Astrocyte (in vitro differentiated cells and primary cell): ENCODE data around the gene LMO7. TPM values are rescaled to one million over a fixed set of nuclear protein-coding genes. Genes with fewer than 3 reads are reported as not detected.

ENCODE experiments used
- DNase-seq: peaks from one replicate; pipeline ENCODE4 v3.0.0-alpha.2; 2010; ENCODE audit warnings: low read depth
- FAIRE-seq: peaks from 2 replicates; lab custom pipeline; 2011; peaks lifted over from hg19 to GRCh38; lab: Jason Lieb, UNC
- H2AFZ ChIP-seq: 2 replicates; pipeline ENCODE4 v1.6.0; 2012; ENCODE audit warnings: low read depth, low read length, inconsistent platforms
- H3K27ac ChIP-seq: 2 replicates; pipeline ENCODE4 v1.5.1; 2011; ENCODE audit warnings: low read depth, low read length, inconsistent platforms
- H3K27me3 ChIP-seq: 2 replicates; pipeline ENCODE4 v1.6.0; 2011; ENCODE audit warnings: low read length, inconsistent platforms; ENCODE audit not compliant: insufficient read depth
- H3K36me3 ChIP-seq: 2 replicates; pipeline ENCODE4 v1.5.1; 2011; ENCODE audit warnings: low read length, inconsistent platforms; ENCODE audit not compliant: insufficient read depth
- H3K4me1 ChIP-seq: 2 replicates; pipeline ENCODE4 v1.5.1; 2011; ENCODE audit warnings: low read length, inconsistent platforms; ENCODE audit not compliant: insufficient read depth
- H3K4me2 ChIP-seq: 2 replicates; pipeline ENCODE4 v1.6.0; 2012; ENCODE audit warnings: low read length, inconsistent platforms
- H3K4me3 ChIP-seq: 2 replicates; pipeline ENCODE4 v1.5.1; 2011; ENCODE audit warnings: low read depth, mild to moderate bottlenecking, low read length, inconsistent platforms; ENCODE audit not compliant: insufficient read depth
- H3K79me2 ChIP-seq: 2 replicates; pipeline ENCODE4 v1.6.0; 2012; ENCODE audit warnings: mild to moderate bottlenecking, low read length, inconsistent platforms; ENCODE audit not compliant: insufficient read depth
- H3K9ac ChIP-seq: 2 replicates; pipeline ENCODE4 v1.6.0; 2012; ENCODE audit warnings: mild to moderate bottlenecking, low read length, inconsistent platforms
- H3K9me3 ChIP-seq: 2 replicates; pipeline ENCODE4 v1.5.1; 2012; ENCODE audit warnings: low read depth, mild to moderate bottlenecking, low read length, inconsistent platforms; ENCODE audit not compliant: insufficient read depth
- H4K20me1 ChIP-seq: 2 replicates; pipeline ENCODE4 v1.6.0; 2012; ENCODE audit warnings: low read length, inconsistent platforms; ENCODE audit not compliant: insufficient read depth
- H3K27ac Mint-ChIP-seq: one replicate; pipeline ENCODE4 v1.8.0; 2021; ENCODE audit warnings: mild to moderate bottlenecking, mixed read lengths; ENCODE audit not compliant: unreplicated experiment
- H3K27me3 Mint-ChIP-seq: one replicate; pipeline ENCODE4 v1.8.0; 2021; ENCODE audit warnings: low read depth, mixed read lengths; ENCODE audit not compliant: unreplicated experiment
- H3K36me3 Mint-ChIP-seq: one replicate; pipeline ENCODE4 v1.8.0; 2021; ENCODE audit warnings: low read depth, mixed read lengths; ENCODE audit not compliant: unreplicated experiment
- H3K4me1 Mint-ChIP-seq: one replicate; pipeline ENCODE4 v1.8.0; 2021; ENCODE audit warnings: low read depth, mixed read lengths; ENCODE audit not compliant: unreplicated experiment
- H3K4me3 Mint-ChIP-seq: one replicate; pipeline ENCODE4 v1.8.0; 2021; ENCODE audit warnings: mild to moderate bottlenecking, moderate library complexity, mixed read lengths; ENCODE audit not compliant: unreplicated experiment
- H3K9me3 Mint-ChIP-seq: one replicate; pipeline ENCODE4 v1.8.0; 2021; ENCODE audit warnings: mild to moderate bottlenecking, mixed read lengths; ENCODE audit not compliant: unreplicated experiment
- CTCF ChIP-seq: IDR thresholded peaks from 2 replicates; pipeline ENCODE4 v1.5.1; 2011; ENCODE audit warnings: low read depth, mild to moderate bottlenecking, inconsistent platforms, low read length, moderate library complexity; ENCODE audit not compliant: insufficient read depth
- EZH2 ChIP-seq: IDR thresholded peaks from 2 replicates; pipeline ENCODE4 v1.6.1; 2012; ENCODE audit warnings: mild to moderate bottlenecking, low read length, inconsistent platforms; ENCODE audit not compliant: insufficient read depth
- total RNA-seq: library from RNA; stranded (reverse); gene quantifications from 2 replicates; pipeline ENCODE4 v1.2.1, GENCODE V29; 2021

The LMO7 gene
- total RNA-seq, 1 donor from 2014 or later: 52.2 TPM

GRCh38 chr13:75818179-75818967 lies 182.2 kb downstream of the LMO7 start:
- Mint-ChIP-seq H3K4me3 (no peak overlapping the region), H3K27me3 (no peaks in the 10 kb centered on the region), H3K4me1 (no peaks in the 10 kb centered on the region), H3K27ac (no peak overlapping the region), H3K36me3 (peaks cover 6% of the 10 kb centered on the region), H3K9me3 (no peaks in the 10 kb centered on the region)
- Histone ChIP-seq H2AFZ (no peak overlapping the region), H3K9ac (no peak overlapping the region), H3K36me3 (peaks cover 35% of the 10 kb centered on the region), H3K4me2 (no peak overlapping the region), H3K4me3 (no peak overlapping the region), H3K79me2 (peaks cover 18% of the 10 kb centered on the region), H3K27ac (no peak overlapping the region), H3K9me3 (no peaks in the 10 kb centered on the region), H3K27me3 (no peaks in the 10 kb centered on the region), H4K20me1 (peaks cover 34% of the 10 kb centered on the region), H3K4me1 (no peaks in the 10 kb centered on the region)
- TF ChIP-seq CTCF (no peak), EZH2 (no peak)
- no peak for DNase-seq
- no peak for FAIRE-seq

GRCh38 chr13:75818968-75819225 lies 182.8 kb downstream of the LMO7 start:
- no peaks in the 10 kb centered on the region for H3K4me1 ChIP-seq
- H3K9me3 Mint-ChIP-seq: no peaks in the 10 kb centered on the region
- H3K27ac Mint-ChIP-seq: no peak overlapping the region
- H3K27me3 Mint-ChIP-seq: no peaks in the 10 kb centered on the region
- no peaks in the 10 kb centered on the region for H3K27me3 ChIP-seq
- FAIRE-seq (peak; percentile 54), DNase-seq (no peak)
- no peaks in the 10 kb centered on the region for H3K9me3 ChIP-seq
- H3K4me2 ChIP-seq: no peak overlapping the region
- H3K79me2 ChIP-seq: peaks cover 13% of the 10 kb centered on the region
- H2AFZ ChIP-seq: no peak overlapping the region
- peaks cover 10% of the 10 kb centered on the region for H3K36me3 Mint-ChIP-seq
- H3K9ac ChIP-seq: no peak overlapping the region
- TF ChIP-seq CTCF (no peak), EZH2 (no peak)
- H4K20me1 ChIP-seq: peaks cover 34% of the 10 kb centered on the region
- no peak overlapping the region for H3K4me3 ChIP-seq
- H3K4me1 Mint-ChIP-seq: no peaks in the 10 kb centered on the region
- H3K27ac ChIP-seq: no peak overlapping the region
- H3K4me3 Mint-ChIP-seq: no peak overlapping the region
- peaks cover 41% of the 10 kb centered on the region for H3K36me3 ChIP-seq

GRCh38 chr13:75825161-75825560 lies 189.0 kb downstream of the LMO7 start:
- peaks cover 5% of the 10 kb centered on the region for H3K4me1 ChIP-seq
- DNase-seq (no peak), FAIRE-seq (no peak)
- H3K27ac ChIP-seq: no peak overlapping the region
- H3K9me3 ChIP-seq: no peaks in the 10 kb centered on the region
- H3K36me3 ChIP-seq: peaks cover 34% of the 10 kb centered on the region
- Mint-ChIP-seq H3K4me1 (peaks cover 5% of the 10 kb centered on the region), H3K4me3 (no peak overlapping the region), H3K36me3 (peaks cover 20% of the 10 kb centered on the region), H3K27me3 (no peaks in the 10 kb centered on the region), H3K9me3 (peaks cover 4% of the 10 kb centered on the region), H3K27ac (no peak overlapping the region)
- H3K27me3 ChIP-seq: no peaks in the 10 kb centered on the region
- peaks cover 37% of the 10 kb centered on the region for H3K79me2 ChIP-seq
- H2AFZ ChIP-seq: no peak overlapping the region
- H3K4me3 ChIP-seq: no peak overlapping the region
- H3K9ac ChIP-seq: no peak overlapping the region
- peaks cover 50% of the 10 kb centered on the region for H4K20me1 ChIP-seq
- H3K4me2 ChIP-seq: no peak overlapping the region
- TF ChIP-seq CTCF: no peak
- no peak for TF ChIP-seq EZH2
